GM20000 (cell line): Measurements from ENCODE around the gene CRYGN.

ENCODE experiments used
- DNase-seq: peaks from one replicate; pipeline ENCODE4 v3.0.0; 2012; ENCODE audit warnings: low spot score
- TF ChIP-seq, protein P1 (sequence below): IDR thresholded peaks from 2 replicates; pipeline ENCODE4 v1.5.1; 2012; ENCODE audit warnings: mild to moderate bottlenecking, control low read depth; ENCODE audit errors: extremely low read depth, missing control alignments

The CRYGN gene, protein sequence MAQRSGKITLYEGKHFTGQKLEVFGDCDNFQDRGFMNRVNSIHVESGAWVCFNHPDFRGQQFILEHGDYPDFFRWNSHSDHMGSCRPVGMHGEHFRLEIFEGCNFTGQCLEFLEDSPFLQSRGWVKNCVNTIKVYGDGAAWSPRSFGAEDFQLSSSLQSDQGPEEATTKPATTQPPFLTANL

DNA sequence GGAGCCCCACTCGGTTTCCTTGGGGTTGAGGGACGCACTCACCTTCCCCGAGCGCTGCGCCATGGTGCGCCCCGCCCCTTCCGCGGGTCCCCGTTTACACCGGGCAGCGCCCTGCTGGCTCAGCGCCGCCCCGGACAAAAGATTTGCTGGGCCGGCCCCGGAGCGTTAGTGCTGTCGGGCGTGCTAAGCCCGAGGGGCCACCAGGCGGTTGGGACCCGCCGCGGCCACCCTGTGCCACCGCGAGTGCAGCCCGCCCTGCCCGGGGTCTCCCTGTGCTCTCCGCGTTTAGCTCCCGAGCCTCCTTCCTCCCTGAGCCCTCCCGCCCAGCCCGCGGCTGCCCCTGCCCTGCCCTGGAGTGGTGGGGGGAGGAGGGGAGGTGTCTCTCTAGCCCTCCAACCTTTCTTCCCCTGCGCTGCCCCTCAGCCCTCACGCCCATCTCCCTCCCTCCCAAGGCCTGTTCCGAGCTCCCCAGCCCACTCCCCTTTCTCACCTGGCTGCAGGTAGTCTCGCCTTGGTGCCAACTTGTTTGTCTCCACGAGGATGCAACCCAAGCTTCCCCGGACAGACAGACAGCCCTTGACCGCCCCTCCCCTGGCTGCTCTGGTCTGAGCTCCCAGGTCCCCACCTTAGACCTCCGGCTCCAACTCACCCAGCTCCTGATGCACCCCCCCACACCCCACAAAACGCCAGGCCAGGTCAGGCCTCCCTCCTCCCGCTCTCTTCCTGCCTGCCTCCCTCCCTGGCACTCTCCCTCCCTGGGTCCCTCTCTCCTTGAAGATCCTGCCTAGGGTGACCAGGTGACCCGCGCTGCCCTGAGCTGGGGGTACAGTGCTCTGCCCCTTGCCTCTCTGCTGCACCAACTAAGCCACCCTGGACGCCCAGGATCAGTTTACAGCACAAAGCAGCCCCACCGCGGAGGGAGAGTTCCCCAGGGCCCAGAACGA, at the start of gene CRYGN:
TSS of gene CRYGN (minus strand) at position 287 of the 944 bp plus-strand sequence. CDS start at position 63, 224 bp downstream.
- no peak for DNase-seq
- TF ChIP-seq, protein P1, sequence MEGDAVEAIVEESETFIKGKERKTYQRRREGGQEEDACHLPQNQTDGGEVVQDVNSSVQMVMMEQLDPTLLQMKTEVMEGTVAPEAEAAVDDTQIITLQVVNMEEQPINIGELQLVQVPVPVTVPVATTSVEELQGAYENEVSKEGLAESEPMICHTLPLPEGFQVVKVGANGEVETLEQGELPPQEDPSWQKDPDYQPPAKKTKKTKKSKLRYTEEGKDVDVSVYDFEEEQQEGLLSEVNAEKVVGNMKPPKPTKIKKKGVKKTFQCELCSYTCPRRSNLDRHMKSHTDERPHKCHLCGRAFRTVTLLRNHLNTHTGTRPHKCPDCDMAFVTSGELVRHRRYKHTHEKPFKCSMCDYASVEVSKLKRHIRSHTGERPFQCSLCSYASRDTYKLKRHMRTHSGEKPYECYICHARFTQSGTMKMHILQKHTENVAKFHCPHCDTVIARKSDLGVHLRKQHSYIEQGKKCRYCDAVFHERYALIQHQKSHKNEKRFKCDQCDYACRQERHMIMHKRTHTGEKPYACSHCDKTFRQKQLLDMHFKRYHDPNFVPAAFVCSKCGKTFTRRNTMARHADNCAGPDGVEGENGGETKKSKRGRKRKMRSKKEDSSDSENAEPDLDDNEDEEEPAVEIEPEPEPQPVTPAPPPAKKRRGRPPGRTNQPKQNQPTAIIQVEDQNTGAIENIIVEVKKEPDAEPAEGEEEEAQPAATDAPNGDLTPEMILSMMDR: no peak

DNA sequence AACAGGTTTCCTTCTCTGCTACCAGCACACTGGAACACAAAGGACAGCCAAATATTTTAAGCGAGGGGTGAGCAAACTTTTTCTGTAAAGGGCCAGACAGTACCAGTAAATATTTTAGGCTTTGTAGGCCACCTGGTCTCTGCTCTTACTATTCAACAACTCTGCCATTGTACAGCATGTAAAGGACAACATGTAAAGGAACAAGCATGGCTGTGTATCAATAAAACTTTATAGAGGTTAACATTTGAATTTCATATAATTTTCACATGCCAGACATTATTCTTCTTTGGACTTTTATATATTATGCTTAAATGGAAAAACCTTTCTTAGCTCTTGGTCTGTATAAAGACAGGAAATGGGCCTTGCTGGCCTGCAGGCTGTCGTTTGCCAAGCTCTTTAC, 49.6 kb upstream of the CRYGN start:
- DNase-seq: no peak
- TF ChIP-seq, protein P1: no peak

DNA sequence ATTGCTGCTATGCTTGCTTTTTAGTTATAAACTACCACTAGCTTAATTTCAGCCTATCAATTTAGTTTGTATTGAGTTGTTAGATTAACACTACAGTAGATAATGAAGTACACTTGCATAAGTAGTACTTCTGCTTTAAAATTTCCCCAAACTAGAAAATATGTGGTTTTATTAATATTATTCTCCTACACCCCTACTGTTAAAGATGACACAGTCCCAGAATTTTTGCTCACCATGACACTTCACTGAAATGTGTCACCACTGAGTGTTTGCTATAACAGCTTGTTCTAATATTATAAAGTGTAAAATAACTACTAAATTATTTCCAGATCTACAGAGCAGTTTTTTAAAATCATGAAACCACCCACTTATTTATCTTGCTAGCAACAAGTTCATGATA, 48.2 kb upstream of the CRYGN start:
- no peak for DNase-seq
- TF ChIP-seq, protein P1: no peak

DNA sequence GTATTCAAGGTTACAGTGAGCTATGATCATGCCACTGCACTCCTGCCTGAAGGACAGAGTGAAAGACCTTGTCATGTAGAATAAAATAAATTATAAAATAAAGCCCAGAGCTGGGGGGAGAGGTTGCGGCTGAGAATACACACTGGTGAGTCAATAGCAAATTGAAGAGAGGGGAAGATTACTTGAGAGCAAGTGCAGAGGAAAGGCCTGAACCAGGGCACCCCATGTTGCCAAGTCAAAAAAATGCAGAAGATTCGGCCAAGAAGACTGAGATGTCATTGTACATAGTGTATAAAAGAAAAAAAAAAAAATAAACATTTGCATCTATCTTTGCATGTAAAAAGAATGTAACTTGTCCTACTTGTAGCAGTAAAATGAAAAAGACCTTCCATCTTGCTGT, 47.3 kb upstream of the CRYGN start:
- TF ChIP-seq, protein P1: no peak
- DNase-seq: no peak

DNA sequence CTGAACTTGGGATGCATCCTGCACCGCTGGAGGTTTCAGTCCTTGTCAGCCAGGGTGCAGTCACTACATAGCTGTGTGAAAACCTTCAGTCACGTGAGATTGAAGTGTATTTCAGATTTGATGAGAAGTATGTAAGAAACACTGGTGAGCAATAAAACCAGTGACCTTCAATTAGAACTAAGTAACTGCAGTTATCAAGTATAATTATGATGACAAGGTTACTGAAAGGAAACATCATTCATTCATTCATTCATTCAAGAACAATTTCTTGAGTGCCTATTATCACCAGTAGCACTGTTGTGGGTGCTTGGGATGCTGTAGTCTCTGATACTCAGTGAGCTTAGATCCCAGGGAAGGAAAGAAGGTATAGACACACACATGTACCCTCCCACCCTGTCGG, 46.1 kb upstream of the CRYGN start:
- no peak for DNase-seq
- TF ChIP-seq, protein P1: no peak

DNA sequence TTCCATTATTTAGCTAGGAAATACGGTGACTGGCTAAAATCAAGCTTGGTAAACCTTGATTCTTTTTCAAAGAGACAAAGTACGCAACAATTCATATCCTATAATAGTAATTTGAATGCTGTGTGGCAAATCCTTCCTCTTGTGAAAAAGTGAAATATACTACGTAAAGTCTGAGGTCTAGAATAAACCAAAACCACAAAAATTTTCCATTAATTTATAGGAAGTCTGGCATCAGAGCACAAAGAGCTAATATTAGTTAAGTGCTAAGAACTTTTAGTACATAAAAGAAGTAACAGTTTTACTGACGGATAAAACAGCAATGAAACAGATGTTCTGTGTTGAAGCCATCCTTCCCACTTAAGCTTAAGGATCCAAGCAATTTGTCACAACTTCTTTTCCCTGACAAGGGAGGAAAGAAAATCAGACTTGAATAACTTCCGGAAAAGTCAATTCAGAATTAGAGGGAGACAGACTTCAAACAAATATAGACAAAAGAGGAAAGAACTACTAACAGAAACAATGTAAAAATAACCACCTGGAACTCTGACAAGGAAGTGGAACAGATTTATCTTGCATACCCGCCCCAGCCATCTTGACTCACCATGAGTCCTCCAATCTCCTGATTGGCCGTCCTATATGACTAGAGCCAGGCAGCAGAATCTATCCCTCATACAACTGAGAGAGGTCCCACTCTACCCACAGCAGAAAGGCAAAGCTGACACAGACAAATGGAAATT, 45.2 kb upstream of the CRYGN start:
- DNase-seq: peak; percentile 33
- TF ChIP-seq, protein P1: no peak

DNA sequence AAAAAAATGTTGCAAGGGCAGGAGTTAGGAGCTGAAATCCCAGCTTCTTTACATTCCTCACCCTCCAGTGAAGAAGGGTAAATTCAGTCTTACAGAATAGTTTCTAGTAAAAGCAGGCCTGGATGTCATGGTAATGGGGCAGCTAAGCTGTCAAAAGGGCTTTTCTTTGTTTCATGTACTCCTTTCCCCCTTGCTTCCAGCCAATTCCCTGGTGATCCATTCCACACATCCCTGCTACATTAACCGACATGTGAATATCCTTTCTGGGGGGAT, 43.7 kb upstream of the CRYGN start:
- TF ChIP-seq, protein P1: no peak
- DNase-seq: no peak
